ENCODE data around the gene BRME1.

BRME1 gene

GRCh38 chr19:13834244-13835069 lies 71.5 kb downstream of the BRME1 start:
- H3K27me3 ChIP-seq (ENCODE audit: control insufficient read depth in 5 of 5, insufficient read depth in 4 of 5, low read length in 5 of 5), result no peaks in the 10 kb centered on the region
- H3K36me3 ChIP-seq (ENCODE audit: control insufficient read depth in 5 of 5, insufficient read depth in 5 of 5, low read length in 5 of 5), result peaks cover 0 to 63% (median 38%) of the 10 kb centered on the region in 5 donors
- peak overlapping the region; percentile 72 for H3K27ac ChIP-seq (ENCODE audit: low read depth, low read length)
- H3K4me3 ChIP-seq (ENCODE audit: low read depth in 1 of 5, low read length in 5 of 5), result peak overlapping the region in 3 of 5 donors; percentile 6 to 44 (median 11)
- H3K9me3 ChIP-seq (ENCODE audit: control insufficient read depth in 5 of 5, low read length in 5 of 5), result no peaks in the 10 kb centered on the region
- peak overlapping the region in 3 of 5 donors; percentile 5 to 26 (median 7) for H3K9ac ChIP-seq (ENCODE audit: low read length in 5 of 5)
- peaks cover 11 to 59% (median 46%) of the 10 kb centered on the region in 5 donors for H3K4me1 ChIP-seq (ENCODE audit: control insufficient read depth in 5 of 5, insufficient read depth in 5 of 5, low read length in 5 of 5)

- Histone ChIP-seq H3K9ac (ENCODE audit: low read length in 5 of 5) (peak overlapping the region in 3 of 5 donors; percentile 26 to 44 (median 35)), H3K36me3 (ENCODE audit: control insufficient read depth in 5 of 5, insufficient read depth in 5 of 5, low read length in 5 of 5) (peaks cover 0 to 54% (median 37%) of the 10 kb centered on the region in 5 donors), H3K4me3 (ENCODE audit: low read depth in 1 of 5, low read length in 5 of 5) (peak overlapping the region in 3 of 5 donors; percentile 11 to 44 (median 24)), H3K27ac (ENCODE audit: low read depth, low read length) (peak overlapping the region; percentile 72), H3K9me3 (ENCODE audit: control insufficient read depth in 5 of 5, low read length in 5 of 5) (no peaks in the 10 kb centered on the region), H3K4me1 (ENCODE audit: control insufficient read depth in 5 of 5, insufficient read depth in 5 of 5, low read length in 5 of 5) (peaks cover 11 to 51% (median 38%) of the 10 kb centered on the region in 5 donors), H3K27me3 (ENCODE audit: control insufficient read depth in 5 of 5, insufficient read depth in 4 of 5, low read length in 5 of 5) (no peaks in the 10 kb centered on the region)
Measured at GRCh38 chr19:13833330-13834243, 72.3 kb downstream of the BRME1 start.
